HG03103 (cell line): ENCODE results near the gene MYO3B.

Experiments
- ATAC-seq: cut with Tn5 transposase; IDR thresholded peaks from one replicate; pipeline ENCODE4 v1.9.1; 2021; ENCODE audit warnings: low read depth; ENCODE audit not compliant: unreplicated experiment

Gene MYO3B

GRCh38 chr2:170493426-170494097 lies 315.6 kb downstream of the MYO3B start:
- ATAC-seq = no peak

GRCh38 chr2:170495896-170496295 lies 317.9 kb downstream of the MYO3B start:
- ATAC-seq = no peak

- no peak for ATAC-seq
Observed at GRCh38 chr2:170498619-170499018, 320.7 kb downstream of the MYO3B start.

- ATAC-seq = no peak
Observed at GRCh38 chr2:170500104-170500503, 322.2 kb downstream of the MYO3B start.

GRCh38 chr2:170500770-170501169 lies 322.8 kb downstream of the MYO3B start:
- ATAC-seq = no peak

- ATAC-seq = no peak
Observed at GRCh38 chr2:170501421-170502043, 323.6 kb downstream of the MYO3B start.

GRCh38 chr2:170502361-170503130 lies 324.6 kb downstream of the MYO3B start:
- no peak for ATAC-seq

- ATAC-seq = no peak
Observed at GRCh38 chr2:170503563-170503962, 325.6 kb downstream of the MYO3B start.

GRCh38 chr2:170503971-170504809 lies 326.2 kb downstream of the MYO3B start:
- ATAC-seq = no peak

GRCh38 chr2:170504810-170505145 lies 326.8 kb downstream of the MYO3B start:
- ATAC-seq = no peak

- ATAC-seq = no peak
Observed at GRCh38 chr2:170505631-170506275, 327.8 kb downstream of the MYO3B start.

GRCh38 chr2:170509452-170510193 lies 331.7 kb downstream of the MYO3B start:
- ATAC-seq = no peak

GRCh38 chr2:170512266-170512665 lies 334.3 kb downstream of the MYO3B start:
- no peak for ATAC-seq

- ATAC-seq = no peak
Observed at GRCh38 chr2:170514140-170514539, 336.2 kb downstream of the MYO3B start.

- ATAC-seq = no peak
Observed at GRCh38 chr2:170517538-170517937, 339.6 kb downstream of the MYO3B start.

GRCh38 chr2:170518911-170519310 lies 341.0 kb downstream of the MYO3B start:
- no peak for ATAC-seq

GRCh38 chr2:170521299-170521698 lies 343.4 kb downstream of the MYO3B start:
- ATAC-seq = no peak

- ATAC-seq = no peak
Observed at GRCh38 chr2:170523506-170523905, 345.6 kb downstream of the MYO3B start.

- peak; percentile 59 for ATAC-seq
Observed at GRCh38 chr2:170524828-170525565, 347.1 kb downstream of the MYO3B start.
